Hindlimb muscle (tissue), 1 donor: ENCODE results near the gene MYL12A. TPM values are rescaled to one million over a fixed set of nuclear protein-coding genes. Genes with fewer than 3 reads are reported as not detected.
"Not testable (repeated sequence)": the region's sequence is repeated elsewhere in the genome, so short reads cannot be mapped to it uniquely, and the experiment has no call there.

ENCODE experiments used
- DNase-seq: peaks from one replicate; pipeline ENCODE4 v3.0.0-alpha.2; 2013
- polyA plus RNA-seq: library from polyadenylated mRNA; unstranded; fragments of 120-200 nt; gene quantifications from one replicate; pipeline ENCODE4 v1.2.1, GENCODE V29; 2013; ENCODE audit not compliant: insufficient read length

MYL12A gene
- polyA plus RNA-seq, 1 donor = 491 TPM

DNA sequence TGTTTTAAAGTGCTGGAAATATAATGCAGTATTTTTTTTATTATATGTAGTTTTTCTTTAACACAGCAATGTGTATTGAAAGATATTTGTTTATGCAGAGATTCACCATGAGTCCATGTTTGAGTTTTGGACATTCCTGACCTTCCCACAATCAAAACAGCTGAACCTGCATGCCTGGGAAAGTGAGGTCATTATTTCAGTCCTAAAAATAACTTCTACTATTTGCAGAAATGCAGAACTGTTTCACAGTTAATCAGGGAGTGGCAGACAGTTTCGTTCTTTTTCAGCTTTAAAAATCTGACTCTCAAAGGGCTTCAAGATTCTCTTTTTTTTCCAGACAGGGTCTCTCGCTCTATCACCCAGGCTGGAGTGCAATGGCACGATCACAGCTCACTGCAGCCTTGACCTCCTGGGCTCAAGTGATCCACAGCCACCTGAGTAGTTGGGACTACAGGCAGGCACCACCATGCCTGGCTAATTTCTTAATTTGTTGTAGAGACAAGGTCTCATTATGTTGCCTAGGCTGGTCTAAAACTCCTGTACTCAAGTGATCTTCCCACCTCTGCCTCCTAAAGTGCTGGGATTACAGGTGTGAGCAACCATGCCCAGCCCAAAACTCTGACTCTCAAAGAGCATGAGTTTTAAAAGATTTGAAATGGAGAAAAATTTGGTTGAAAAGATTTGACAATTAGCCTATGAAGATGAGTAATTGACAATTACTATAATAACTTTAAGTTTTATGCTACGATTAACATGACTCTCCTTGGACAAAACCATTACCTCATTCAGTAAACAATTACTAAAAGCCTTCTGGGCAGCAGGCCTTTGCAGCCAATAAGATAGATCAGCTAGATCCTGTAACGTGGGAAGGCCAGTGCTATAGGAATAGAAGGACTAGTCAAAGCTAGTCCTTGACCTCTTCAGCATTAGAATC lies 9.4 kb downstream of the MYL12A start:
- DNase-seq = no peak

- DNase-seq = no peak
Measured at GRCh38 chr18:3257627-3258120, 10.1 kb downstream of the MYL12A start.

- DNase-seq = no peak
Measured at GRCh38 chr18:3260995-3261372, 13.4 kb downstream of the MYL12A start.

GRCh38 chr18:3261373-3262233 lies 14.0 kb downstream of the MYL12A start, which contains the start of gene MYL12B:
MYL12B (plus strand) TSS chr18:3262133; CDS start chr18:3272899, 10,766 bp downstream.
- DNase-seq = peak; percentile 85

GRCh38 chr18:3262234-3263131 lies 14.9 kb downstream of the MYL12A start:
- peak; percentile 19 for DNase-seq

- DNase-seq = no peak
Measured at GRCh38 chr18:3263132-3263700, 15.6 kb downstream of the MYL12A start.

- DNase-seq = no peak
Measured at GRCh38 chr18:3264362-3264761, 16.8 kb downstream of the MYL12A start.

- DNase-seq = no peak
Measured at GRCh38 chr18:3265564-3266033, 18.0 kb downstream of the MYL12A start.

- no peak for DNase-seq
Measured at GRCh38 chr18:3266062-3266608, 18.5 kb downstream of the MYL12A start.

GRCh38 chr18:3268306-3268705 lies 20.7 kb downstream of the MYL12A start:
- no peak for DNase-seq

DNA sequence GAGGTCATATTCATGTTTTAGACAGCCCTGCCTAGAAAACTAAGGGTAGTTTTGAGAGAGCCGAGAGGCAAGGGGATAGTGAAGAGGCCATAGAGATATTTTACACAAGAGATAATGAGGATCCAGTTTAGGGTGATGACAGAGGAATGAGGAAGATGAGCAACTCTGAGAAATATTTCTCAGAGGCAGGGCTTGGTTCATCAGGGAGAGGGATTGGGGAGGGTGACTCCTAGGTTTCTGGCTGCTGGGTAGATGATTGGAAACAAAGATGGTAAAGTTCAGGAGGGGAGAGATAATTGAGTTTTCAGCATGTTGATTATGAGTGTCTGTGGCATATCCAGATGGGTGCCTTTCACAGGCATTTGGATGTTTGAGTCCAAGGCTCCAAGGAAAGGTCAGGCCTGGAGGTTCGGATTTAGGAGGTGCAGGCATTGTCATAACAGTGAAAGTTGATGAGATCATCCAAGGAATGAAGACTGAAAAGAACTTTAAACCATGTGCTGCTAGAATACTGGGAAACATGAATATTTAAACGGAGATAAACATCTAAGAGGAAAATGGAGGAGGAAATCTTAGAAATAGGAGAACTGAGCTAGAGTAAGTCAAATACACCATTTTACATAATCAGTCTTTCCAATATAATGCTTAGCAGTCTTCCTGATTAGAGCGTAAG lies 21.8 kb downstream of the MYL12A start:
- no peak for DNase-seq

- DNase-seq = no peak
Measured at GRCh38 chr18:3269914-3270299, 22.3 kb downstream of the MYL12A start.

DNA sequence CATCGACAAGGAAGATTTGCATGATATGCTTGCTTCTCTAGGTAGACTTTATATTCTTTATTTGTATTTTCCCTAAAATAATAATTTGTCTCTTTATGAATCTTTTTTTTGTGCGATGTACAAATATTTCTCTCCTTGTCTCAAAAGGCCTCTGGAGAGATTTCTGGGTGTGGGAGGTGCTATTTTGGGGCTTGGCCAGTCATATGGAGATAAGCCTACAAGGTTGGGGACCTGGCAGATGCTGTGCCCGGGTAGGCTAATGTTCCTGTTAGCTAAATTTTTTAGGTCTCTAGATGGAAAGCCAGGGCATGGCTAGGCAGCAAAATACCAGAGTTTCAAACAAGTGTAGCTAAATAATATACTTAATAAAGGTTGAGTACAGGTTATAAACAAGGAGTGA lies 25.4 kb downstream of the MYL12A start:
- no peak for DNase-seq

- not testable (repeated sequence) for DNase-seq
Measured at GRCh38 chr18:3277643-3278213, 30.1 kb downstream of the MYL12A start.

DNA sequence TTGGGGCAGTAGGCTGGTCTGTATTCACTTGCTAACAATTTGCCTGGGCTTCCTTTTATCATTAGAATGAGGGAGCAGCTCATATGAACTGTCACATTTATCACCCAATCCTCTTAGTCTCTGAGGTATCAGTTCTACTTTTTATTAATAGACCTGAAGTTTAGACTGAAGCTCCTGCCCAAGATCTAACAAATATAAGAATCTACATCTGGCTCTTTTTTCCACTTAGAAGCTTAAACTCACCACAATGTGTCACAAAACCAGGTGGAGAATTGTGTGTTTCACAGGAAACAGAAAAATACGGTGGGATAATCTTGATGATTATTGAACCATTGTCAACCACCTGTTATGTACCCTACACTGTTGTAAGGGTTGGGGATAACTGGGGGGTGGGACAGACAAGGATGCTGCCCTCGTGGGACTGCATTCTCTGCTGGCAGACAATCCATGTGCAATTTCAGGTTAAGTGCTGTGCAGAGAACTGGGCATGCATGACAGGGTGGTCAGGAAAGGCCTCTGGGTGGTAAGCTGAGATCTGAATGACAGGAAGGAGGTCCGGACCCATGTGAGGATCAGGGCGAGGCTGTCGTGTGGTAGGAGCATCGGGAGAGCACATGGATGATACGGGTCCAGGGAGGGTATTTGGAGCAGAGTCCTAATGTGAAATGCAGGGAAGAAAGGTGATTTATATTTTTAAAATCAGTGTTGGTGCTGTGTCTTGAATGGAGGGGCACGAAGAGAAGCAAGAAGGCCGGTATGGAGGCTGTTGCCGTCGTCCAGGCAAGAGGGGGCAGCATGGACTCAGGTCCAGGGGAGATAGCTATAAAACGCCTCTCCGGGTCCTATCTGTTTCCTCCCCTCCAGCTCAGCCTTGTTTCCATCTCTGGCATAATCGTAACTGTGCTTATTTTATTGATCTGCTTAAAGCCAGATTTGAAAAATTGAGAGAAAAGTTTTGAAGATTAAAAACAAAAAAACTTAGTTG lies 31.9 kb downstream of the MYL12A start:
- no peak for DNase-seq

GRCh38 chr18:3281456-3282400 lies 34.1 kb downstream of the MYL12A start:
- peak; percentile 79 for DNase-seq

DNA sequence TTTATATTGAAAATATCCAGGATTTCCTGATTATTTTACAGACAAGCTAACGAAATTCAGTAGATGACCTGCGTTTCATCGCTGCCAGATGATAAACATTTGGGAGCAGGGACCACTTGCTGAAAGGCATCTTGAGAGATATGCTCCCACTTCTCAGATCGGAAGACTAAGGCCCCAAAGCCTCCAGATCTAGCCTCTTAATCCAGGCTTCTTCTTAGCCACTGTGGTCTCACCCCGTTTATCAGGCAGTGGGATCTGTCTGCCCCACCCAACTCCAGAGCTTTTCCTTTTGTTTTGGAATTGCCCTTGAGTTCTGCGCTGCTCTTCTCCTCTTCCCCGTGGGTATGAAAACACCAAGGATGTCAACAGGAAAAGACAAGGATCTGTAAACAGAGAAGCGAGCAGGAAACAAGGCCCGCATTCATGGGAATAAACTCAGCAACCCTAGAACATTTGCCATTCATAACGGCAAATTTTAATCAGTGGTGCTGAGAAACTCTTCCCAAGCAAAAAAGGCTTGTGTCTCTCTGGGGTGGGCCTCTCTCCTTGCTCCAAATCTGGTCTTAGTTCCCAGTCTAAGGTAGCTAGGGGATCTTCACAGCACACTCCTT lies 35.8 kb downstream of the MYL12A start:
- no peak for DNase-seq
